Stimulated activated CD4-positive, alpha-beta T cell treated with anti-CD3 and anti-CD28 coated beads, Interleukin-4, amount 100 ng/mL, for 4 hours (primary cell): ENCODE measurements around the gene DPF3.
"Not testable (repeated sequence)": the region's sequence is repeated elsewhere in the genome, so short reads cannot be mapped to it uniquely, and the experiment has no call there.

Experiments
- DNase-seq, 2 experiments: peaks; one replicate each; pipeline ENCODE4 v3.0.0-alpha.2; 2020

Gene DPF3

DNA sequence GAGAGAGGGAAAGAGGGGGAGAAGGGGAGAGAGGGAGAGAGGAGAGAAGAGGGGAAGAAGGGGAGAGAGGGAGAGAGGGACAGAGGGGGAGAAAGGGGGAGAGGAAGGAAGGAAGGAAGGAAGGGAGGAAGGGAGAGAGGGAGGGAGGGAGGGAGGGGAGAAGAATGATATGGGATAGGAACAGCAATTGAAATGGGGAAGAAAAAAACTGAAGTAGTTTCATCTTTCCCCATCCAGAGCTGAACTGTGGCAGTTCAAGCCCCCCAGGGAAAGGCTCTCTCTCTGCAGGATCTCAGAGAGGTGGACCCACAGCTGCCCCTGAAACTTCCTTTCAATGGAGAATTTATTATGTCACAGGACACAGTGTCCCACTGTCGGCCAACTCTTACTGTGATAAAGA lies 136.9 kb downstream of the DPF3 start:
- DNase-seq, result no peak

DNA sequence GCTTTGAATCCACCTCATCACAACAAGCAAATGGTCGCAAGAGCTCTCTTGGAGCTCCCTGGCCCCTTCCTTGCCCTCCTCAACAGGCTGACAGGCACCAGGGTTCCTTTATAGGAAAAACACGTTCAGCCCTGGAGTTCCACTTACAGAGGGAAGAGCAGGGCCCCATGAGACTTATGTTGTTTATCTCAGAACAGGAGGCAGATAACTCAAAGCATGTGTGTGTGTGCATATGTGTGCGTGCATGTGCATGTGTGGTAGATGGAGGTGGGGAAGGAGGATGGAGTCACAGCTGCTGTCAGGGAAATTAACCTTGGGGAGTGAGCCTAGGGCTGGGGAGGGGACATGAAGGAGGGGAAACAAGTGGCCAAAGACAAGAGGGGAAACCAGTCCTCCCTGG lies 138.1 kb downstream of the DPF3 start:
- DNase-seq, result no peak

DNA sequence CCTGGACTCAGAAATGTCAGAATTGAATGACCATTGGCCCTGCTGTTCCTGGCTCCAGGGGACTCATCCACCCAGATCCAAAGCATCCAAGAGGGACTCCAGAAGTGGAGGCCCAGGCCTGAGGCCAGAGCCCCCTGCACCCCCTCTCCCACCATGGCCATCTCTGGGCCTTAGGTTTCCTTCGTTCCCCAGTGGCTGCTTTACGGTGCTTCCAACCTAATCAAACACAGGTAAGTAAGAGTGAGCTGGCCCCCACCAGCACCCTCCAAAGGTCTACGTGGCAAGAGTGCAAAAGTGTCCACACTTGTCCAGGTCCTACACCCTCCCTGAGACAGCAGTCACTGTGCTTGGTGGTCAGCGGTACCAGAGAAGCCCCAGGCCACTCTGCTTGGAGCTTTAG lies 139.0 kb downstream of the DPF3 start:
- DNase-seq, result no peak

DNA sequence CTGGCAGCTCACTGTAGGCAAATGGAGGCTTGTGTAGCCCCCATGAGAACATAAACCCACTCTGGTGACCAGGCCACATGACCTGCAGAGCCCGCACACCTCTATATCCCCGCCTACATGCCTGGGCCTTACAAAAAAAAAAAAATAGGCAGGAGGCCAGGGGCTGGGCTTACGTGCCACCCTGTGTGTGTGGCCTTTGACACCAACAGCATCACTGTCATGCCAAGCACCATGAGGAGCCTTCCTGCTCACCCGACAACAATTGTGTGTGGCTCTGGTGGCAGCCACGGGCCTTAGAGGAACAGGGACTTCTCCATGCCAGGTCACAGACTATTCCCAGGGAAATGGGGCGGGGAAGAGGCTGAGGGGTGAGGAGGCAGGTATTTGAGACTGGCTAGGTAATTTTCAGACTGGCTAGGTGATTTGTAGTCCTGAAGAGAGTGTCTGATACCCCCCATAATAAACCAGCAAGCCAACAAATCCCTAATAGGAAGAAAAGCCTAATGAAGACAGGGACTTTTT lies 140.0 kb downstream of the DPF3 start:
- no peak for DNase-seq

DNA sequence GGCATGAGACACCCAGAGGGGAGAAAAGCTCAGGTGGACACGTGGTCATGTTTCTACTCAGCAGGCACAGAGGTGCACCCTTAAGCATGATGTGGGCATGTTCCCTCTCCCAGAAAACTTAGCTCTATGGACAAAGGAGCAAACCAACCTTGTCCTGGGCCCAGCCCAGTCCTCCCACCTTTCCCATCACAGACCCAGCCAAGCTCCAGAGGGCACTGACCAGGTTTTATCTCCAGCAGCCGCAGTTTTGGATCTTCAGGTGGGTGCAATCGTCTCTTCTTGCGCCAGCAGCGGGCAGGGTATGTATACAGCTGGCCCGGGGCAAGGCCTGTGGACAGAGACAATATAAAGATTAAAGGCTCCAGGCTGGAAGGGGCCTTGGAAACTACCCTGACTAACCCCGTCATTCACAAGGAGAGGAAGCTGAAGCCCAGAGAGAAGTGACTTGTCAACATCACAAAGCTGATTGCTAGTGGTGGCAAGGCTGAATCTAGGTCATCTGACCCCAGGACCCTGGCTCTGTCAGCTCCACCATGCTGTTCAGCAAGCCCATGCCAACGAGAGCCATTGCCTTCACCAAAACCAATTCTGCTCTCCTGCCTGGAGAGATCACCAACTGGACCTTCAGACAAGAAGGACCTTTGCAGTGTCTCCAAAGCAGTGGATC lies 140.7 kb downstream of the DPF3 start:
- DNase-seq, result no peak

DNA sequence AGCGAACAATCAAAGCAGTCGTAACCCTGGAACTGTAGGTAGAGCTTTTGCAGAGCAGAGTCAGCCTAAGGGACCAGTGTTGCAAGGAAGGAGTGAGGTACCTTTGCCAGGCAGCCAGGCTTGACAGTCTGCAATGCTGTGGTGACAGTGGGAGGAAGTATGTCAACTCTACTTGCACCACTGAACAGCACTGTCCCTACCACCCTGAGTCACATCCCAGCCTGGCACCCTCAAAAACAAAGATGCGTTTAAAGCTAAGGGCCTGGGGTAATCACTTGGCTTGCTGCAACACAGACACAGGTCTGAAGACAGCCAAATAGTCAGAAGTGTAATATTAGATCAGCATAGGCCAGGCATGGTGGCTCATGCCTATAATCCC lies 141.9 kb downstream of the DPF3 start:
- DNase-seq, result no peak

DNA sequence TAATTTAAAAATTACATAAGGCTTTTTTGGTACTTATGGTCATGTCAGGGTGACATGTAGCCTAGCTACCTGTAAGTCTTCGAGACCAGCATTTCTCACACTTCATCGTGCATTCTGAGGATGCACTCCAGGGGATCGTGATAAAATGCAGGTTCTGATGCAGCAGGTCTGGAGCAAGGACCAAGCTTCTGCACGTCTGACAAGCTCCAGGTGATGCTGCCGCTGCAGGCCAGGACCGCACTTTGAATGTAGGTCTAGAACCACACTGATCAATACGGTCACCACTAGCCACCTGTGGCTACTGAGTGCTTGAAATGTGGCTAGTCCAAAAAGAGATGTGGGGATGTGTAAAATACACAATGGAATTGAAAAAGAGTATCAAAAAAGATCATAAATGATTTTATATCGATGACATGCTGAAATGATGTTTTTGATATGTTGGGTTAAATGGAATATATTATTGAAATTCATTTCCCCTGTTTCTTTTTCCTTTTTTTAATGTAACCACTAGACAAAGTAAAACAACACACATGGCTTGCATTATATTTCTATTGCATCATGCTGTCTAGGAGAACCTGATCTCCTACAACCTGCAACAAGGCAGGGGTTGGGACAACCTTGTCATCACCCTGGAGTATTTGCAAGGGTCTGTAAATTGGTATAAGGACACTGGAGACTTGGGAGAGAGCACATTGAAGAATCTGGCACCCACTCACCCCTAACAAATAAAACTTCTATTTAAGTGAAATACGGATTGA lies 142.4 kb downstream of the DPF3 start:
- no peak for DNase-seq

DNA sequence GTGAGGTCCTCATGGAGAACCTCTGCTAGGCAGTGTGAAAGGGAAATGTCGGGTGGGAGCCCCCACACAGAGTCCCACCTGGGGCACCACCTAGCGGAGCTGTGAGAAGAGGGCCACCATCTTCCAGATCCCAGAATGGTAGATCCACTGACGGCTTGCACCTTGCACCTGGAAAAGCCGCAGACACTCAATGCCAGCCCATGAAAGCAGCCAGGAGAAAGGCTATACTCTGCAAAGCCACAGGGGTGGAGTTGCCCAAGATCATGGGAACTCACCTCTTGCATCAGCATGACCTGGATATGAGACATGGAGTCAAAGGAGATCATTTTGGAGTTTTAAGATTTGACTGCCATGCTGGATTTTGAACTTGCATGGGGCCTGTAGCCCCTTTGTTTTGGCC lies 145.0 kb downstream of the DPF3 start:
- not testable (repeated sequence) for DNase-seq

DNA sequence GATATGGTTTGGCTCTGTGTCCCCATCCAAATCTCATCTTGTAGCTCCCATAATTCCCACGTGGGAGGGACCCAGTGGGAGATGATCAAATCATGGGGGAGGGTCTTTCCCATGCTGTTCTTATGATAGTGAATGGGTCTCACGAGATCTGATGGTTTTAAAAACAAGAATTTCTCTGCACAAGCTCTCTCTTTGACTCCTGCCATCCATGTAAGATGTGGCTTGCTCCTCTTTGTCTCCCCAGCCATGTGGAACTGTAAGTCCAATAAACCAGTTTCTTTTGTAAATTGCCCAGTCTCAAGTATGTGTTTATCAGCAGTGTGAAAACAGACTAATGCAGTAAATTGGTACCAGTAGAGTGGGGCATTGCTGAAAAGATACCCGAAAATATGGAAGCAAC lies 146.2 kb downstream of the DPF3 start:
- DNase-seq, result no peak

DNA sequence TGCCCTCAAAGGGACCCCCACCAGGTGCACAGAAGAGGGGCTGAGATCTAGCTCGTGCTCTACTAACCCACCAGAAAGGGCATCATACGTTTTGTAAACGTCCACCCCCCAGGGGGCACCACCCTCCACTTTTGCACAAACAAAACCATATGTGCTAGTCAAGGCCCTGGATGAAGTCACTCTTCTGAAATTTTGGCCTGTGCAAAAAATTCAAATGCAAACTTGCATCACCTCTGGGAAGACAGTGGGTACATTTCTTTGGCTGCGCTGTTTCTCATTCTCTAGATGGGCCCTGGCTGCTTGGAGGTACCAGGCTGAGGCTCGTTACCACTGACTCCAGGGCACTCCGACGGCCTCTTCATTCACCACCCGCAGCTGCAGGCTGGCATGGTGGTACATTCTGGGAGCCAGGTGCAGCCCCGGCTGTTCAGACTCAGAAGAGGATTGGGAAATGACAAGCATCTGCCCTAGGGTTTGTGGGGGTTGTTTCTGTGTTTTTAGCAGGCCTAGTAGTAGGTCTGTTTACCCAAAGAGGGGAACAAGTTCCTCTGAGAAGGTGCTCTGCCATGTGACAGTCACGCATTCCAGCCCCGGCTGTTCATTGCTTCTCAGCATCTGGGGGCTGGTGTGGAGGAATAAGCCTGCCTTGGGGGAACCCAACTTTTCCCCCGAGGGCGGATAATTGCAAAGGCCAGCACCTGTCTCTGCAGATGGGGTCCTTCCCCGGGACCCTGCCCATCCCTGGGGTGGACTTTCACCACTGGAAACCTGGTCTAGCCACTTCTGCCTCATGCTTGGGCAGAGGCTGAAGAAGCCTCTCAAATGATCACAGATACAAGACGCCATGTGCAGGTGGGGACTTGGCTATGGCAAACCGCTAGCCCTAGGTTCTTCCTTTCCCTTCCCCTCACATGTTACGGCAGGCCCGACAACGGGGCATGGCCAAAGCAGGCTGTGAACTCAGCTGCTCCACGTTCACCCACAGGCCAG lies 147.6 kb downstream of the DPF3 start:
- no peak for DNase-seq

DNA sequence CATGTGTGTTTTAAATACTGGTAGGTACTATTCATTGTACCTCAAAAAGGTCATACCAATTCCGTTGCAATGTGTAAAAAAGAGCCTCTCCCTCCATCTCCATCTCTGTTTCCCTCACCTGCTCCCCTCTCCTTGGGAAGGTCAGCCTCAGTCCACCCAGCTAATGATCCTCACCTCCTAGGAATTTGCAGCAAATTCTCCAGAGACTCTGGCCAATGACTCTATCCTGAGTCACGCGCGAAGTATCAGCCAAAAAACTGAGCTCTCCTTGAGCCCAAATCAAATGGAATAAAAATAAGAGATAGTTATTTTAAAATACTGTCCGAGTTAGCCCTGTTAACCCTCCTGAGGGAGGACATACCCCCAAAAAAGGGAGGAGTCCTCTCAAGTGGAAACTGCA lies 148.4 kb downstream of the DPF3 start:
- no peak for DNase-seq

DNA sequence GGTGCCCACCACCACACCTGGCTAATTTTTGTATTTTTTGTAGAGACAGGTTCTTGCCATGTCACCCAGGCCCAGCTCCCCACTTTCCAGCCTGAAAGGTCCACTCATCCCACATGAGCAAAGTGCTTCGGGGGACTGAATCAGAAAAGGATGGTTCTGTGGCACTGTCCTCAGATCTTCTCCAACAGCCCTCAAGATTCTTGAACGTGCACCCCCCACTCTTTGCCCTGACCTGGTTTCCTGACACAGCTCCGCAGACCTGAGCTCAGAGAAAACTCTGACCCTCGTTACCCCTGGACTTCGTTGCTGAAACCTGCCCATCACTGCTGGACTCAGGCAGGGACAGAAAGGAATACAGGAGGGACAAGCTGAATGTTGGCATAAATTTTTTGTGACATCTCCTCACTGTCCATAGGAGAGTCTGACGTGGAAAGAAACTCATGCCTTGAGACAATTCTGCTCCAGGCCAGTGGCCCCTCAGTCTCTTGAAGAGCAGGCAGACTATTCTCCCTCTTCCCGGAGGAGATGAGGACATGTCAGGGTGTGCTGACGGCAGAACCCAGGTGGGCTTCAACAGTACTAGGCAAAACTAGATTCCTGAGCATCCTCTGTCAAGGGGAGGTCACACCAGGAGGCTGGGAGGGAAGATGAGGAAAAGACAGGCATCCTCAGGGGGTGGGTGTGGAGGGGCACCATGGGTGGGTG lies 149.3 kb downstream of the DPF3 start:
- no peak for DNase-seq

DNA sequence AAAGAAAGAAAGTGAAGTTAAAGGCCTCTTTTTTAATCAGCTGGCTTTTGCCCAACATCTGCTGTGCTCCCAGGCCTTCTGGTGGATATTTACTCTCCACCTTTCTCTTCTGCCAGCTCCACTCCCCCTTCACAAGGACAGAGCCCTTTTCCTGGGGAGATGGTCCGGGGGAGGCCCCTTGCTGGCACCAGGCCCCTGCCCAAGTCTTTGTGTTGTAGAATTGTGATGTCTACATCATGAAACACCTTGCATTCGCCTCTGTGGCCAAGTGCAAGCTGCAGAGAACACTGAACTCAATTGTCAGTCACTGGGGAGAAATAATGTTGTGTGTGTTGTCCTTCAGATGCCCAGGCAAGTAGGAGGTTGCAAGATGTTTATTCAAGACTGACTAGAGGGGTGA lies 150.3 kb downstream of the DPF3 start:
- DNase-seq, result no peak

DNA sequence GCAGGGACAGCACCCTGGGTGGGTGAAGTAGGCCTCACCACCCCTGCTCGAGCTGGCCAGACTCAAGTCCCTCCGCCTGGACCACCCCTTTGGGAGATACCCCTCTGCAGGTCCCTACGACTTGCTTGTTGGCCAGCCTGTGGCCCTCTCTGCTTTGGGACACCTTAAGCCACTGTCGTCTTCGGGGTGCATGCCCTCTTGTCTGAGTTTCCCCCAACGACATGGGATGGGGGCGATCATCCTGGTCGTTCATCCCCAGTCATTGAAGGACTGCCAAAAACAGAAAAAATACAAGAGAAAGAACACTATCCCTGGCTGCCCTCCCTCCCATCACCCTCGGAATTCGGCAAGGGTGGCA lies 151.1 kb downstream of the DPF3 start:
- DNase-seq, result no peak

DNA sequence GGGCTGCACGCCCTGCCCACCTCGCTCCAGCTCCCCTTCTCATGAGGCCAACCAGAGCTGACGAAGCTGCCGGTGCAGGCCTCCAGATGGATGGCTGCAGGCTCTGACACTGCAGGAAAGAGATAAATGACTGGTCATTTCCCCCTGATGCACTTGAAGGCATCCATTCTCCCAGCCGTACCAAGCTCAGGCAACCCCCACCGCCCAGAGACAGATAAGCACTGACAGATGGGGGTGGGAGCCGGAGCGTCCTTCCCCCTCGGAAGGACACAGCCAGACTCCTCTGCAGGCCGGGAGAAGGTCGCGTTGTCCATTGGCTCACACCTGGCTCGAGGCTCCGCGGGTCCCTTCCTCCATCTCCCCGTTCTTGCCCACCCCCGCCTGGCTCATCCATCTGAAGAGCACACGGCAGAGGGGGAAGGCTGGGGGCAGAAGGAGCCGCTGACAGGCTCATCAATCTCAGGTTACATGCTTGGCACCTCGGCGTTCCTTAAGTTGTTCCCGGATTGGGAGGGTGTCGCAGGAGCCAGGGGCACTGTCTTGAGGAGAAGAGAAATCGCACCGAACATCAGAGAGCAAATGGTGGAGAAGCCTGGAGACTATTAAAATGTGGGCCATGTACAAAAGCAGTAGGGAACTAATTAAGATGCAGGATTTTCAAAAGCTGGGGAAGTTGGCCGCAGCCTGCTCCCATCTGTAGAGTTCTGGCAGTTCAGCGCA lies 151.6 kb downstream of the DPF3 start:
- no peak for DNase-seq

DNA sequence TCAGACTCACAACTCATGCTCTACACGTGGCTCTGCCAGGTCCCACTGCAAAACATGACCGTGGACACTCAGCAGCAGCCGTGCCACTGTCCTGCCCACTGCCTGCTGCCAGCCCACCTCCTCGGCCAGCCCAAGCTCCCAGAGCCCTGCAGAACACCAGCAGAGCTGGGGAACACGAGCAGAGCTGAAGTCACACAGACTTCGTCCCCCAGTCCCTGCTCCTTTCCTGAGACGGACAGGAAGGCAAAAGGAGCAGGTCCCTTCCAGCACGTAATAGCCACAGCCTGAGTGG lies 152.1 kb downstream of the DPF3 start:
- no peak for DNase-seq

DNA sequence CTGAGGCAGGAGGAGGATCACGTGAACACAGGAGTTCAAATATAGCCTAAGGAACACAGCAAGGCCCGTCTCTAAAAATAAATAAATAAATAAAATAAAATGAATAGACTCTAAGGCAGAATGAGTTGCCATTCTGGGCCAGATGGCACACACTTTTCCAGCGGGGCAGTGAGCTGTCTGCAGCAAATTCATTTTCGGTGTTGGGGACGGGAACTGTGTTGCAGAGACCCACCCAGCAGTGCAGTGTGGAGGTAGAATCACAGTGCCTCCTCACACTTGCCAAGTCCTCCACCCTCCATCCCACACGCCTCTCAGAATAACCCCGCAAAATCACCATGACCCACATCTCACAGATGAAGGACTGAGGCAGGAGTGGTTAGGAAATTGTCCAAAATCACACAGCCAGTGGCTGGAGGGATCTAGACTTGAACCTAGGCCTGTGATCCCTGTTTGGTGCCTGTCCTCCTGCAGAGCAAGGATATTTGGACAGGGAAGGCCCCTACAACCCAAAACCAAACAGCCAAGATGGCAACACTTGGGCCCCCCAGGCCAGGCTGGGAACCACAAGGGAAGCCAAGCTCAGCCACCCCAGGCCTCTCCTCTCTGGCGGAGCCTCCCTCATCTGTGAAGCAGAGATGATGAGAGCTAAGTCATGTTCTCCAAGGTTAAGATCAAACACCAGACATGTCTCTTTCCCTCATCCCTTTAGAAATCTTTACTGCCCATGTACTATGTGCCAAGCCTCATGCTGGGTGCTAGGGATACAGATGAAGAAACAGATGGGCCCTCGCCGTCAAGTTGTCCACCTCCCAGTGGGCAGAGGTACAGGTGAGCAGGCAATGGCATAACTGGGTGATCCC lies 152.7 kb downstream of the DPF3 start:
- DNase-seq, result no peak

DNA sequence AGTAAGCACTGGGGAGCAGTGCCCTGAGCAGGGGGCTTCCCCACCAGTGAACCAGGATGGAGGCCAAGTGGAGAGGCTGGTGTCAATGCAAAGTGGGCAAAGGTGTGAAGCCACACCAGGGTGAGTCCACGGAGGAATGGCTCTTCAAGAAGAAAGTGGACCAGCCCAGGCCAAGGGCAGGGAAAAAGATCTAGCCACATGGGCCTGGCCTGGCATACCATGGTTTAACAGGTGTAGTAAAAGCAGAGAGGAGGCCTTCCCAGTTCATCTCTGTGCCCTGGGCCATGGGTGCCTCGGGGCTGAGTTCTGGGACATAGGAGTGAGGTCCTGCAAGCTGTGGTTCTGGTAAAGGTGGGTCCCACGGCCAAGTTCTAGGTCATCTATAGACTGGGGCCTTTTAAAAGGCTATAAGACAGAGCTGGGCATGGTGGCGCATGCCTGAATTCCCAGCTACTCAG lies 153.4 kb downstream of the DPF3 start:
- DNase-seq, result no peak

DNA sequence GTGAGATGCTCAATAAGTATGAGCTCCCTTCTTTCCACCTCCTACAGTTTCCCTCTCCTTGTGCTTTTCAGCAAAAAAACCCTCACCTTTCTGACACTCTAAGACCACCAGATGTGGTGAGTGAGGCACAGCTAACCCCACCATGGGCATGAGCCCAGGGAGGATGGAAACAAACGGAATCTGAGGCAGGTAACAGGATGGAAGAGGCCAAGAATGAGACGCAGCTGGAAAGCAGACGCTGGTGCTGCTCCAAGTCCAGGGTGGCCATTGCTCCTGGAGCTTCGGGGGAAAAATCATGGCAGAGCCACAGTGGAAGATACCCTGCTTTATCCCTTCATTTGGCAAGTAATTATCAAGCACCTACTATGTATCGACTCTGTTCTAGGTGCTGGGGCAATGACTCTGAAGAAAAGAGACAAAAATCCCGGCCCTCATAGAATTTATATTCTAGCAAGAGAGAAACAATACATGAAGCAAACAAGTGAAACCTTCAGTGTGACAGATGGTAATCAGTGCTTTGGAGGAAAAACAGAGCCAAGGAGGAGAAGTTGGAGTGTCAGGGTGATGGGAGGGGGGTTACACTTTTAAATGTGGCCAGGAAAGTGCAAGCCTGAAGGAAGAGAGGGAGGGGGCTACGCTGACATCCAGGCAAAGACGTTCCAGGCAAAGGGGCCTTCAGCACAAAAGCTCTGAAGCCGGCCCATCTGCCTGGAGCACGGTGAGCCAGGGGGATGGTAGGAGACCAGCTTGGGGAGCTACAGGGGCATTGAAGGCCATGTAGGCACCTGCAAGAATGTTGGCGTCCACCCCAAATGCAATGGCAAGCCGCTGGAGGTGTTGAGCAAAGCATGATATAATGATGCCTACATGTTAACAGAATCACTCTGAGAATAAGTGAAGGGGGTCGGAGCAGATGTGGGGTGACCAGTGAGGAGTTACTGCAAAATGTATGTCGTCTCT lies 154.2 kb downstream of the DPF3 start:
- DNase-seq, result no peak

DNA sequence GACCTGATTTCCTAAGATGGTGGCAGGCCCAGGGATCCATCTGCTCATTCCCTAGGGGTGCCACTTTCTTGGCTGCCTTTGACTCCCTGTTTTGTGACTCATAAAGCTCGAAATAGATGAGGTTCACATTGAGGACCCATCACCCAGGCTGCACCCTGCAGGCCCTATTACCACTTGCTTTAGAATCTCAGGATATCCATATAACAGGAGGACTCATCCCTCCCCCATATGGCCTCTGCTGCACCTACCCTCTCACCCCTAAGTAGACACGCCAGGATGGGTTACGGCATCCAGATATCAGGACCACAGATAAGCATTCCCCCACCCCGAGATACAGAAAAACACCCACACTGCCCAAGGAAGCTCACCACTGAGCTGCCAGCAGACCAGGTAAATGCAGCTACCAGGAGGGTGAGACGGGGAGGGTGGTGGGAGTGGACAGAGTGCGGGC lies 155.7 kb downstream of the DPF3 start:
- no peak for DNase-seq
